AG09309 (cell line): ENCODE results near the gene TGFBR1.

ENCODE experiments used
- DNase-seq: peaks from one replicate; pipeline ENCODE4 v3.0.0-alpha.2; 2010; ENCODE audit warnings: low read depth
- H3K4me3 ChIP-seq: 2 replicates; pipeline ENCODE4 v1.5.1; 2011; ENCODE audit warnings: mild to moderate bottlenecking, low read depth, low read length, moderate library complexity; ENCODE audit not compliant: control insufficient read depth
- TF ChIP-seq, protein P1 (sequence below): IDR thresholded peaks from 2 replicates; pipeline ENCODE4 v1.5.1; 2011; ENCODE audit warnings: mild to moderate bottlenecking, low read depth, low read length, inconsistent platforms; ENCODE audit not compliant: insufficient read depth, control insufficient read depth; ENCODE audit errors: missing control alignments

The TGFBR1 gene

DNA sequence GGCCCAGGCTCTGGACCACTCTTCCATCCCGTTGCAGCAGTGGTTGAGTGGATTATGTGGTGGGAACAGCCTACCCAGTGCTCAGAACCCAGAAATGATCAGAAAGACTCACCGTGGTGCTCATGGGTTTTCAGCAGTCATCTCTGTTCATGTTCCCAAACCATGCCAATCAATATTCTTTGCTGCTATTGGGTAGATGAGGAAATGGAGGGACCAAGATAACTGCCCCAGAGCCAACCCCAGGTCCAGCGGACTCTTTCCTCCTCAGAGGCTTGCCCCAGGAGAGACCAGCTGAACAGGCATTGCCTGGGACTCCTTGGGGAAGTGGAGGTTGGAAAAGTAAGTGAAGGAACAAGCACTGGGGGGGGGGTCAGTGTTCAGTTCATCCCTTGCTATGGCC lies 78.7 kb downstream of the TGFBR1 start:
- DNase-seq: no peak
- no peak overlapping the region for H3K4me3 ChIP-seq
- TF ChIP-seq, protein P1, sequence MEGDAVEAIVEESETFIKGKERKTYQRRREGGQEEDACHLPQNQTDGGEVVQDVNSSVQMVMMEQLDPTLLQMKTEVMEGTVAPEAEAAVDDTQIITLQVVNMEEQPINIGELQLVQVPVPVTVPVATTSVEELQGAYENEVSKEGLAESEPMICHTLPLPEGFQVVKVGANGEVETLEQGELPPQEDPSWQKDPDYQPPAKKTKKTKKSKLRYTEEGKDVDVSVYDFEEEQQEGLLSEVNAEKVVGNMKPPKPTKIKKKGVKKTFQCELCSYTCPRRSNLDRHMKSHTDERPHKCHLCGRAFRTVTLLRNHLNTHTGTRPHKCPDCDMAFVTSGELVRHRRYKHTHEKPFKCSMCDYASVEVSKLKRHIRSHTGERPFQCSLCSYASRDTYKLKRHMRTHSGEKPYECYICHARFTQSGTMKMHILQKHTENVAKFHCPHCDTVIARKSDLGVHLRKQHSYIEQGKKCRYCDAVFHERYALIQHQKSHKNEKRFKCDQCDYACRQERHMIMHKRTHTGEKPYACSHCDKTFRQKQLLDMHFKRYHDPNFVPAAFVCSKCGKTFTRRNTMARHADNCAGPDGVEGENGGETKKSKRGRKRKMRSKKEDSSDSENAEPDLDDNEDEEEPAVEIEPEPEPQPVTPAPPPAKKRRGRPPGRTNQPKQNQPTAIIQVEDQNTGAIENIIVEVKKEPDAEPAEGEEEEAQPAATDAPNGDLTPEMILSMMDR: no peak

DNA sequence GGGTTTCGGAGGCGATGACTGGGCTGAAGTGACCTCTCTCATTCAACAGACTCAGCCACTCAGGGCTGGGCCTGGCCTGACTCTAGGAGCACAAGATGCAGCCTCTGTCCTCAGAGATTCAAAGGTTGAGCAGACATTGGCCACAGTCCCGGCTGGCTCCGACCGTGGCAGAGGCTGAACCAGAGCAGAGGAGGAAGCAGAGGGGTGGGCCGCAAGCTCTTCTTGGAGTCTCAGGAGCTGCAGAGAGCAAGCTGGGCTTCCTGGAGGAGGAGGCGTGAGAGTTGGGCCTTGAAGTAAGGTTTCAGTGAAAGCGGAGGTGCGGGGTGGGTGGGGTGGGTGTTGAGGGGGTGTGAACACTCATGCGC lies 79.2 kb downstream of the TGFBR1 start:
- DNase-seq: no peak
- H3K4me3 ChIP-seq: no peak overlapping the region
- TF ChIP-seq, protein P1: no peak

DNA sequence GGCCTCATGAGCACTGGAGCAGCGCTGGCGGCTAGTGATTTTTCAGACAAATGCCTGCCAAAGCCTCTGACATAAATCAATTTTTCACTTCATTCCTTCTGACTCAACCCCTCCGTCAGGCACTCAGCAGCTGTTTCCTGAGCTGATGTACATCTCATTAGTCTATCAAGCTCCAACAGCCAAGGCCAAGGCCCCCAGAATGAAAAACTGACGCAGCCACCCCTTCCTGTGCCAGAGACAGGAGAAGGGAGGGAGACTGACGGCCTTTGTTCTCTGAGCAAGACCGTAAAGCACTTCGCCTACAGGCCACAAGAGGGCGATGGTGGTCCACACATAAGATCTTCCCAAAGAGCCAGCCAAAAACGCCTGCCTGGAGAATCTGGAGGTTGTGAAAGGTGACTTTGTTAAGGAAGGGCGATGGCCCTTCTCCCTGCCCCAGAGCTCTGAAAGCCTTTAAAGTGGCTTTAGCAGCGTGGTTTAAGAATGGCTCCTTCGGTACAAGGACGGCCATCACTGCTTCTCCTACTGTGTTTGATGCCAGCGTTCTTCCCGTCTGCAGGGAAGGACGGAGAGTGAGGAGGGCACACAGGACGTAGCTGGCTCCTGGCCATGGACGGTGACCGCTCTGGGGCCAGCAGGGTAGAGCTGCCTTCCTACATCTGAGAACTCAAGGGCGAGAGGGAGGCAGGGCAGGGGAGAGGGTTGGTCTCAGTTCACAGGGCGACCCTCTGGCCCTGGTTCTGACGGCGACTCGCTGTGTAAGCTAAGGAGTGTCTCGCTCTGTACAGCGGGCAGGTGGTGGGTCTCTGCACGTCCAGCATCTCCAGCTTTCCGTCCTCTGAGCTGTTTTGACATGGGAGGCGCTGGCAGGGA lies 79.8 kb downstream of the TGFBR1 start:
- peak; percentile 67 for DNase-seq
- H3K4me3 ChIP-seq: no peak overlapping the region; the same call in 1 of the 2 replicates
- TF ChIP-seq, protein P1: peak; percentile 93

DNA sequence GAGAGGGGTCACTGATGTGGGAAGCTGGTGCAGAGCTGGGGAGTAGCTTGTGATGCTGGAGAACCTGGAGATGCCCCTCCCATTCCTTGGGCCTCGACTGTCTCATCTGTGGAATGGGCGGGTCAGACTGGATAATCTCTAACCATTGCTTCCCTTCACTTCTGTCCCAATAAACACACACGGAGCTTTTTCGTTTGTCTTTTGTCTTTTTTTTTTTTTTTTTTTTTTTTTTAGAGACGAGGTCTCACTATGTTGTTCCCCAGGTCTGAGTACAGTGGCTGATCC lies 80.4 kb downstream of the TGFBR1 start:
- no peak overlapping the region for H3K4me3 ChIP-seq
- DNase-seq: no peak
- TF ChIP-seq, protein P1: no peak

- TF ChIP-seq, protein P1: no peak
- no peak for DNase-seq
- H3K4me3 ChIP-seq: no peak overlapping the region
Observed at GRCh38 chr9:99185934-99186333, 81.0 kb downstream of the TGFBR1 start.

DNA sequence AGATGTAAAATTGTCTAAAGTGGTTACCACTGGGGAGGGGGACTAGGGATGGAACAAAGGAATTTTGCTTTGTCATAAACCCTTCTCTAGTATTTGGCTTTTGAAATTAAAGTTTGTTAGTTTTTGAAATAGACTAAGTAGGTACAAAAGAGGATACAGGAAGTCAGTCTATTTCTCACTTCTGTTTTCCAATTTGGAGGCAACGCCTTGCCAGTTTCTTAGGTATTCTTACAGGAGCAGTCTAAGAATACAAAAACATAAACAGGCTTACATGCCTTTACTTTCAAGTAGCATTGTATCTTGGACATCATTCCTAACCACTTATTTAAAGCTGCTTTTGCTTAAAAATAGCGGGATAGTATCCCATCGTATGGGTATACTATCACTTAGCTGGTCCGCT lies 82.4 kb downstream of the TGFBR1 start:
- DNase-seq: no peak
- TF ChIP-seq, protein P1: no peak
- H3K4me3 ChIP-seq: no peak overlapping the region
